C4-2B (cell line): ENCODE results near the gene ORM2.

Experiments
- H3K27ac ChIP-seq: fragments of 450-650 bp; 2 replicates; pipeline ENCODE4 v1.5.1; 2017
- CTCF ChIP-seq: fragments of 450-650 bp; conservative IDR thresholded peaks from 2 replicates; pipeline ENCODE4 v1.5.1; 2017; ENCODE audit warnings: mild to moderate bottlenecking
- ZFX ChIP-seq: fragments of 450-650 bp; IDR thresholded peaks from 2 replicates; pipeline ENCODE4 v1.6.1; 2017

Gene ORM2

GRCh38 chr9:114336699-114337395 is 7.2 kb downstream of the ORM2 start:
- TF ChIP-seq CTCF (no peak), ZFX (no peak)
- H3K27ac ChIP-seq, result no peak overlapping the region

- H3K27ac ChIP-seq, result no peak overlapping the region
- TF ChIP-seq CTCF, result no peak
These were observed 8.5 kb downstream of the ORM2 start for GRCh38 chr9:114338187-114338586.

GRCh38 chr9:114339130-114339908 is 9.7 kb downstream of the ORM2 start:
- H3K27ac ChIP-seq, result no peak overlapping the region
- no peak for TF ChIP-seq ZFX
- TF ChIP-seq CTCF, result peak; percentile 93

- H3K27ac ChIP-seq, result no peak overlapping the region
- TF ChIP-seq ZFX (no peak), CTCF (no peak)
These were observed 11.6 kb downstream of the ORM2 start for GRCh38 chr9:114341152-114341830.

- no peak overlapping the region for H3K27ac ChIP-seq
- no peak for TF ChIP-seq ZFX
These were observed 12.3 kb downstream of the ORM2 start for GRCh38 chr9:114341991-114342390.

- TF ChIP-seq CTCF (no peak), ZFX (no peak)
- no peak overlapping the region for H3K27ac ChIP-seq
These were observed 13.2 kb downstream of the ORM2 start for GRCh38 chr9:114342755-114343440.

- no peak overlapping the region for H3K27ac ChIP-seq
- TF ChIP-seq CTCF, result no peak
- no peak for TF ChIP-seq ZFX
These were observed 14.0 kb downstream of the ORM2 start for GRCh38 chr9:114343471-114344187.
